ENCODE results near the gene ITSN1. TPM values are rescaled to one million over a fixed set of nuclear protein-coding genes. Genes with fewer than 3 reads are reported as not detected.

ITSN1 gene
- total RNA-seq, 1 donor from 2014 or later: 77.5 TPM

GRCh38 chr21:33700491-33700890 is 58.2 kb downstream of the ITSN1 start:
- DNase-seq (ENCODE audit: low spot score in 2 of 2, unreplicated experiment in 2 of 2): no peak
- Mint-ChIP-seq H3K4me1 (peaks cover 33% of the 10 kb centered on the region), H3K9me3 (no peaks in the 10 kb centered on the region), H3K27me3 (ENCODE audit: low read depth) (no peaks in the 10 kb centered on the region), H3K4me3 (no peak overlapping the region), H3K27ac (no peak overlapping the region), H3K36me3 (no peaks in the 10 kb centered on the region)
- TF ChIP-seq CTCF (IDR thresholded peaks at IDR 0.05; ENCODE audit: unreplicated experiment): no peak

GRCh38 chr21:33703750-33704606 is 61.7 kb downstream of the ITSN1 start:
- Mint-ChIP-seq H3K27me3 (ENCODE audit: low read depth) (no peaks in the 10 kb centered on the region), H3K4me3 (no peak overlapping the region), H3K9me3 (peaks cover 13% of the 10 kb centered on the region), H3K4me1 (peaks cover 10% of the 10 kb centered on the region), H3K36me3 (peaks cover 13% of the 10 kb centered on the region), H3K27ac (peak overlapping the region; percentile 88)
- no peak for TF ChIP-seq CTCF (IDR thresholded peaks at IDR 0.05; ENCODE audit: unreplicated experiment)
- no peak for DNase-seq (ENCODE audit: low spot score in 2 of 2, unreplicated experiment in 2 of 2)

- TF ChIP-seq CTCF (IDR thresholded peaks at IDR 0.05; ENCODE audit: unreplicated experiment): no peak
Observed at GRCh38 chr21:33707846-33708245, 65.5 kb downstream of the ITSN1 start.

GRCh38 chr21:33708874-33709273 is 66.6 kb downstream of the ITSN1 start:
- H3K36me3 Mint-ChIP-seq: peaks cover 29% of the 10 kb centered on the region
- H3K27me3 Mint-ChIP-seq (ENCODE audit: low read depth): no peaks in the 10 kb centered on the region
- DNase-seq (ENCODE audit: low spot score in 2 of 2, unreplicated experiment in 2 of 2): no peak
- no peak overlapping the region for H3K4me3 Mint-ChIP-seq
- H3K9me3 Mint-ChIP-seq: peaks cover 23% of the 10 kb centered on the region
- H3K4me1 Mint-ChIP-seq: peaks cover 19% of the 10 kb centered on the region
- H3K27ac Mint-ChIP-seq: no peak overlapping the region
- no peak for TF ChIP-seq CTCF (IDR thresholded peaks at IDR 0.05; ENCODE audit: unreplicated experiment)

More at GRCh38 chr21:33707846-33708245, 65.5 kb downstream of the ITSN1 start:
- no peak for DNase-seq (ENCODE audit: low spot score in 2 of 2, unreplicated experiment in 2 of 2)
- Mint-ChIP-seq H3K4me3 (no peak overlapping the region), H3K4me1 (peaks cover 25% of the 10 kb centered on the region), H3K27ac (no peak overlapping the region), H3K27me3 (ENCODE audit: low read depth) (no peaks in the 10 kb centered on the region), H3K9me3 (peaks cover 23% of the 10 kb centered on the region), H3K36me3 (peaks cover 29% of the 10 kb centered on the region)

GRCh38 chr21:33712022-33712803 is 69.9 kb downstream of the ITSN1 start:
- Mint-ChIP-seq H3K27me3 (ENCODE audit: low read depth) (no peaks in the 10 kb centered on the region), H3K4me1 (peaks cover 21% of the 10 kb centered on the region), H3K9me3 (peaks cover 23% of the 10 kb centered on the region), H3K4me3 (no peak overlapping the region), H3K27ac (peak overlapping the region; percentile 20), H3K36me3 (peaks cover 31% of the 10 kb centered on the region)
- TF ChIP-seq CTCF (IDR thresholded peaks at IDR 0.05; ENCODE audit: unreplicated experiment): no peak
- DNase-seq (ENCODE audit: low spot score in 2 of 2, unreplicated experiment in 2 of 2): no peak
